Trophoblast cell (in vitro differentiated cells and primary cell): ENCODE results near the gene RABEP1.
A peak's percentile ranks its signal among the peaks of the same experiment; 100 is the strongest.

ENCODE experiments used
- DNase-seq, 2 donors: peaks; one replicate each; pipeline ENCODE4 v3.0.0-alpha.2; 2016
- H2AFZ ChIP-seq: 2 replicates; pipeline ENCODE4 v1.6.1; 2013; ENCODE audit warnings: low read length, moderate library complexity, mild to moderate bottlenecking; ENCODE audit not compliant: insufficient read depth, poor library complexity
- H2AK5ac ChIP-seq: 2 replicates; pipeline ENCODE4 v1.6.1; 2013; ENCODE audit warnings: mild to moderate bottlenecking, low read length
- H2BK120ac ChIP-seq: 2 replicates; pipeline ENCODE4 v1.6.1; 2013; ENCODE audit warnings: low read length, mild to moderate bottlenecking, moderate library complexity; ENCODE audit not compliant: insufficient read depth, poor library complexity
- H2BK12ac ChIP-seq: 2 replicates; pipeline ENCODE4 v1.6.1; 2013; ENCODE audit warnings: mild to moderate bottlenecking, low read length, moderate library complexity
- H2BK5ac ChIP-seq: 2 replicates; pipeline ENCODE4 v1.6.1; 2013; ENCODE audit warnings: low read length, low read depth, moderate library complexity, mild to moderate bottlenecking; ENCODE audit not compliant: poor library complexity
- H3K14ac ChIP-seq: 2 replicates; pipeline ENCODE4 v1.6.1; 2013; ENCODE audit warnings: mild to moderate bottlenecking, low read length
- H3K18ac ChIP-seq: 2 replicates; pipeline ENCODE4 v1.6.1; 2013; ENCODE audit warnings: mild to moderate bottlenecking, low read length
- H3K23ac ChIP-seq: 2 replicates; pipeline ENCODE4 v1.6.1; 2013; ENCODE audit warnings: low read length
- H3K27ac ChIP-seq: 2 replicates; pipeline ENCODE4 v1.5.1; 2013; ENCODE audit warnings: low read depth, mild to moderate bottlenecking, inconsistent platforms, low read length, moderate library complexity
- H3K27me3 ChIP-seq: 2 replicates; pipeline ENCODE4 v1.6.1; 2013; ENCODE audit warnings: inconsistent platforms, mild to moderate bottlenecking, low read length, moderate library complexity; ENCODE audit not compliant: insufficient read depth
- H3K36me3 ChIP-seq, 2 experiments: 1 replicate in 1 of 2; 2 replicates in 1 of 2; pipeline ENCODE4 v1.6.1; 2013; ENCODE audit warnings: low read length in 2 of 2, mild to moderate bottlenecking in 2 of 2, moderate library complexity in 1 of 2; ENCODE audit not compliant: insufficient read depth in 2 of 2, control insufficient read depth in 1 of 2
- H3K4ac ChIP-seq: 2 replicates; pipeline ENCODE4 v1.6.1; 2013; ENCODE audit warnings: low read depth, mild to moderate bottlenecking, low read length, moderate library complexity
- H3K4me1 ChIP-seq, 2 experiments: 1 replicate in 1 of 2; 2 replicates in 1 of 2; pipeline ENCODE4 v1.6.1; 2013; ENCODE audit warnings: low read length in 2 of 2, mild to moderate bottlenecking in 2 of 2, moderate library complexity in 1 of 2; ENCODE audit not compliant: insufficient read depth in 2 of 2, control insufficient read depth in 1 of 2
- H3K4me2 ChIP-seq: 2 replicates; pipeline ENCODE4 v1.6.1; 2013; ENCODE audit warnings: inconsistent platforms, mild to moderate bottlenecking, low read length, moderate library complexity
- H3K4me3 ChIP-seq: 2 replicates; pipeline ENCODE4 v1.5.1; 2013; ENCODE audit warnings: mild to moderate bottlenecking, low read depth, low read length, inconsistent platforms
- H3K79me1 ChIP-seq: one replicate; pipeline ENCODE4 v1.6.1; 2013; ENCODE audit warnings: low read length
- H3K79me2 ChIP-seq: 2 replicates; pipeline ENCODE4 v1.6.1; 2013; ENCODE audit warnings: low read length, mild to moderate bottlenecking; ENCODE audit not compliant: control insufficient read depth, insufficient read depth, poor library complexity
- H3K9ac ChIP-seq: 2 replicates; pipeline ENCODE4 v1.6.1; 2013; ENCODE audit warnings: mild to moderate bottlenecking, low read length
- H3K9me3 ChIP-seq: 2 replicates; pipeline ENCODE4 v1.6.1; 2013; ENCODE audit warnings: low read depth, mild to moderate bottlenecking, control low read depth, inconsistent platforms, low read length; ENCODE audit not compliant: insufficient read depth
- H4K12ac ChIP-seq: 2 replicates; pipeline ENCODE4 v1.6.1; 2013; ENCODE audit warnings: low read depth, mild to moderate bottlenecking, low read length, moderate library complexity
- H4K8ac ChIP-seq: 2 replicates; pipeline ENCODE4 v1.6.1; 2013; ENCODE audit warnings: low read depth, mild to moderate bottlenecking, low read length, moderate library complexity
- H4K91ac ChIP-seq: one replicate; pipeline ENCODE4 v1.6.1; 2013; ENCODE audit warnings: low read depth, mild to moderate bottlenecking, low read length, moderate library complexity
- WGBS: extraction: QIAGEN DNeasy Blood & Tissue Kit; methylation state at CpG from one replicate; pipeline ENCODE4 v1.1.7; 2013; ENCODE audit warnings: missing lambda C conversion rate; ENCODE audit not compliant: insufficient read length, insufficient coverage; ENCODE audit errors: extremely low coverage; 5-methylcytosine and 5-hydroxymethylcytosine counted together

Gene RABEP1

DNA sequence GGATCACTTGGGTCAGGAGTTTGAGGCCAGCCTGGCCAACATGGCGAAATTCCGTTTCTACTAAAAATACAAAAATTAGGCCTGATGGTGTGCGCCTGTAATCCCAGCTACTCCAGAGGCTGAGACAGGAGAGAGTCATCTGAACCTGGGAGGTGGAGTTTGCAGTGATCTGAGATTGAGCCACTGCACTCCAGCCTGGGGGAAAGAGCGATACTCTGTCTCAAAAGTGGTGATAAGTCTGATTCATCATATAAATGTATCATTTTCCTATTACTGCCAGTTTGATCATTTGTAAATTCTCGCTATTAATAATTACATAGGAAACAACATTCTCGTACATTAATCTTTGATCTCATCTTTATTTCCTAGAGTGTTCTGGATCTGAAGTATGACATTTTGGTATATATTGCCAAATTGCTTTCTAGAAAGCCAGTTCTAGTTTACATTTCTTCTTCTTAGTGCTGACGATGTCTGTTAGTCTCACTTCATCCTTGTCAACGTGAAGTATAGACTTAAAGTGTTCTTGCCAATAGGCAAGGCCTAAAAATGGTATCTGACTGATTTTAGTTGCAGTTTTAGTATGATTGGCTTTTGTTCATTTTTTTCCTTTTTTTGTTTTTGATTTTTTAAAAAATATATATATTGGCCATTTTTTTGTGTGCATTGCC, 9.7 kb downstream of the RABEP1 start:
- no peak overlapping the region for H2AFZ ChIP-seq
- H2BK120ac ChIP-seq = no peak overlapping the region
- H3K14ac ChIP-seq = no peak overlapping the region
- H3K4me2 ChIP-seq = no peak overlapping the region
- no peak overlapping the region for H2BK5ac ChIP-seq
- H3K27ac ChIP-seq = no peak overlapping the region
- no peak overlapping the region for H3K18ac ChIP-seq
- no peak overlapping the region for H4K91ac ChIP-seq
- H3K4me3 ChIP-seq = no peak overlapping the region
- H2BK12ac ChIP-seq = no peak overlapping the region
- peaks cover 4% of the 10 kb centered on the region for H3K79me2 ChIP-seq
- H2AK5ac ChIP-seq = no peak overlapping the region
- no peaks in the 10 kb centered on the region for H3K27me3 ChIP-seq
- WGBS = no CpG with 5 or more reads among the region's 8 CpGs
- peaks cover 0 to 4% of the 10 kb centered on the region in 2 experiments for H3K4me1 ChIP-seq
- no peak overlapping the region for H4K12ac ChIP-seq
- no peak overlapping the region for H3K23ac ChIP-seq
- no peak overlapping the region for H4K8ac ChIP-seq
- H3K9ac ChIP-seq = no peak overlapping the region
- DNase-seq = no peak
- no peaks in the 10 kb centered on the region for H3K9me3 ChIP-seq
- H3K79me1 ChIP-seq = no peaks in the 10 kb centered on the region
- peaks cover 0 to 2% of the 10 kb centered on the region in 2 experiments for H3K36me3 ChIP-seq
- H3K4ac ChIP-seq = peak overlapping the region; percentile 52

- no CpG with 5 or more reads among the region's 2 CpGs for WGBS
Measured at GRCh38 chr17:5297245-5297644, 15.2 kb downstream of the RABEP1 start.

DNA sequence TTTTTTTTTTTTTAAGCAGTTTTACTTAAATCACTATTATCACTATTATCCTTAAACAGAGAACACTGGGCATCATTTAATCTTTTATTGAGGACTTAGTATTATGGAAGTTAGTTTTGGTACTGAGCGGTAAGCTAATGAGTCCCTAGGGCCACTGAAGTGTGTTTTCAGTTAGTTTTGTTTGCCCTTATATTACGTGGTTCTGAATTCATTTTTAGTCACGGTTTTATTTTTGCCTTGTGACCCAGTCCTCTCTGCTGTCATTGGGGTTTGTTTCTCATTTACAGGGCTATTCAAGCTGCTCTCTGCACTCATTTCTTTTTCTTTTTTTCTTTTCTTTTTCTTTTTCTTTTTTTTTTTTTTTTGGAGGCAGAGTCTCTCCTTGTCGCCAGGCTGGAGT, 17.3 kb downstream of the RABEP1 start:
- no peak overlapping the region for H3K18ac ChIP-seq
- H3K4me2 ChIP-seq = no peak overlapping the region
- no peak overlapping the region for H4K91ac ChIP-seq
- no peak overlapping the region for H3K14ac ChIP-seq
- H4K8ac ChIP-seq = no peak overlapping the region
- H2BK5ac ChIP-seq = no peak overlapping the region
- no peaks in the 10 kb centered on the region for H3K36me3 ChIP-seq
- H2BK12ac ChIP-seq = no peak overlapping the region
- no peak overlapping the region for H2BK120ac ChIP-seq
- H3K9me3 ChIP-seq = no peaks in the 10 kb centered on the region
- no peak overlapping the region for H3K4me3 ChIP-seq
- no peak overlapping the region for H3K27ac ChIP-seq
- no peak overlapping the region for H2AFZ ChIP-seq
- H3K4ac ChIP-seq = no peak overlapping the region
- H4K12ac ChIP-seq = no peak overlapping the region
- H3K79me2 ChIP-seq = peaks cover 2% of the 10 kb centered on the region
- no peak overlapping the region for H3K23ac ChIP-seq
- WGBS = no CpG with 5 or more reads among the region's 4 CpGs
- no peak overlapping the region for H3K9ac ChIP-seq
- no peak overlapping the region for H2AK5ac ChIP-seq
- no peaks in the 10 kb centered on the region for H3K27me3 ChIP-seq
- DNase-seq = no peak
- H3K4me1 ChIP-seq = no peaks in the 10 kb centered on the region
- H3K79me1 ChIP-seq = no peaks in the 10 kb centered on the region

More at GRCh38 chr17:5297245-5297644, 15.2 kb downstream of the RABEP1 start:
- Histone ChIP-seq H3K79me2 (peaks cover 3% of the 10 kb centered on the region), H2AFZ (no peak overlapping the region), H3K27ac (no peak overlapping the region), H3K9me3 (no peaks in the 10 kb centered on the region), H3K9ac (no peak overlapping the region), H3K23ac (no peak overlapping the region), H2BK5ac (no peak overlapping the region), H3K18ac (no peak overlapping the region), H4K8ac (no peak overlapping the region), H4K91ac (no peak overlapping the region), H3K79me1 (no peaks in the 10 kb centered on the region), H2BK120ac (no peak overlapping the region), H3K4me1 (no peaks in the 10 kb centered on the region), H2BK12ac (no peak overlapping the region), H3K14ac (no peak overlapping the region), H3K4me3 (no peak overlapping the region), H4K12ac (no peak overlapping the region), H3K36me3 (no peaks in the 10 kb centered on the region), H3K4ac (no peak overlapping the region), H3K27me3 (no peaks in the 10 kb centered on the region), H2AK5ac (no peak overlapping the region), H3K4me2 (no peak overlapping the region)
- no peak for DNase-seq

GRCh38 chr17:5304636-5305035, 22.6 kb downstream of the RABEP1 start:
- Histone ChIP-seq H3K27me3 (no peaks in the 10 kb centered on the region), H3K4me1 (no peaks in the 10 kb centered on the region), H3K4me3 (no peak overlapping the region), H4K91ac (no peak overlapping the region), H4K8ac (no peak overlapping the region), H2BK12ac (no peak overlapping the region), H3K36me3 (no peaks in the 10 kb centered on the region), H3K4ac (no peak overlapping the region), H2BK120ac (no peak overlapping the region), H3K79me2 (peaks cover 2% of the 10 kb centered on the region), H3K79me1 (no peaks in the 10 kb centered on the region), H3K23ac (no peak overlapping the region), H3K9ac (no peak overlapping the region), H3K14ac (no peak overlapping the region), H3K4me2 (no peak overlapping the region), H4K12ac (no peak overlapping the region), H3K27ac (no peak overlapping the region), H2AK5ac (no peak overlapping the region), H3K9me3 (no peaks in the 10 kb centered on the region), H3K18ac (no peak overlapping the region), H2BK5ac (no peak overlapping the region), H2AFZ (no peak overlapping the region)
- no peak for DNase-seq
- WGBS = no CpG with 5 or more reads among the region's 1 CpG
